Peyer's patch (tissue), 4 donors: Measurements from ENCODE around the gene PIAS1.

ENCODE experiments used
- CTCF ChIP-seq, 6 experiments: fragments of 450-650 bp in 4 of 6; fragments of 200-600 bp in 2 of 6; sonication (generic) in 1 of 6; IDR thresholded peaks; one replicate each; pipeline ENCODE4 v1.5.1; 2017 to 2019; ENCODE audit warnings: antibody characterized with exemption in 6 of 6, mild to moderate bottlenecking in 3 of 6, moderate library complexity in 1 of 6
- POLR2A ChIP-seq, 2 donors: fragments of 450-650 bp; IDR thresholded peaks; one replicate each; pipeline ENCODE4 v1.5.1; 2017; ENCODE audit warnings: antibody characterized with exemption in 2 of 2, mild to moderate bottlenecking in 2 of 2, moderate library complexity in 2 of 2

- TF ChIP-seq CTCF (IDR thresholded peaks at IDR 0.05), result no peak
- TF ChIP-seq POLR2A (IDR thresholded peaks at IDR 0.05), result no peak
Observed at GRCh38 chr15:68228143-68228970, 174.2 kb downstream of the PIAS1 start.
